Activated T-cell treated with anti-CD3 and anti-CD28 coated beads for 48 hours (primary cell): ENCODE results near the gene CENPP.
"Not testable (repeated sequence)": the region's sequence is repeated elsewhere in the genome, so short reads cannot be mapped to it uniquely, and the experiment has no call there.

Experiments used
- DNase-seq: peaks from one replicate; pipeline ENCODE4 v3.0.0-alpha.2; 2020; ENCODE audit warnings: low read depth

The CENPP gene

GRCh38 chr9:92381775-92382174 is 56.0 kb downstream of the CENPP start:
- no peak for DNase-seq

GRCh38 chr9:92384375-92384774 is 58.6 kb downstream of the CENPP start:
- no peak for DNase-seq

GRCh38 chr9:92385001-92385400 is 59.2 kb downstream of the CENPP start:
- DNase-seq: no peak

- no peak for DNase-seq
Measured at GRCh38 chr9:92385477-92385876, 59.7 kb downstream of the CENPP start.

GRCh38 chr9:92385953-92386352 is 60.2 kb downstream of the CENPP start:
- DNase-seq: no peak

- no peak for DNase-seq
Measured at GRCh38 chr9:92392690-92393089, 66.9 kb downstream of the CENPP start.

GRCh38 chr9:92393686-92394085 is 67.9 kb downstream of the CENPP start:
- DNase-seq: no peak

- no peak for DNase-seq
Measured at GRCh38 chr9:92395617-92396016, 69.9 kb downstream of the CENPP start.

GRCh38 chr9:92397853-92398252 is 72.1 kb downstream of the CENPP start:
- DNase-seq: no peak

GRCh38 chr9:92402360-92402759 is 76.6 kb downstream of the CENPP start:
- no peak for DNase-seq

- DNase-seq: no peak
Measured at GRCh38 chr9:92402826-92403745, 77.3 kb downstream of the CENPP start.

- no peak for DNase-seq
Measured at GRCh38 chr9:92404042-92404836, 78.5 kb downstream of the CENPP start, which contains the start of gene OGN. TSS of gene OGN (minus strand) at chr9:92404578. CDS start at chr9:92403407, 1,171 bp downstream.

- no peak for DNase-seq
Measured at GRCh38 chr9:92405818-92406217, 80.1 kb downstream of the CENPP start.

GRCh38 chr9:92406477-92406876 is 80.7 kb downstream of the CENPP start:
- no peak for DNase-seq

GRCh38 chr9:92407818-92408217 is 82.1 kb downstream of the CENPP start:
- no peak for DNase-seq

- no peak for DNase-seq
Measured at GRCh38 chr9:92408747-92409478, 83.2 kb downstream of the CENPP start.

GRCh38 chr9:92411157-92411556 is 85.4 kb downstream of the CENPP start:
- DNase-seq: not testable (repeated sequence)

GRCh38 chr9:92414566-92414965 is 88.8 kb downstream of the CENPP start:
- no peak for DNase-seq

GRCh38 chr9:92422611-92423338 is 97.0 kb downstream of the CENPP start:
- no peak for DNase-seq

- no peak for DNase-seq
Measured at GRCh38 chr9:92423612-92424011, 97.9 kb downstream of the CENPP start.

- no peak for DNase-seq
Measured at GRCh38 chr9:92424340-92424739, 98.6 kb downstream of the CENPP start, which contains the start of gene OMD. TSS of gene OMD (minus strand) at chr9:92424471. CDS start at chr9:92417558, 6,913 bp downstream.
